HG02938 (cell line): Measurements from ENCODE around the gene PRMT7.
A peak's percentile ranks its signal among the peaks of the same experiment; 100 is the strongest.

ENCODE experiments used
- ATAC-seq: cut with Tn5 transposase; IDR thresholded peaks from one replicate; pipeline ENCODE4 v1.9.1; 2021; ENCODE audit warnings: mild to moderate bottlenecking, moderate library complexity; ENCODE audit not compliant: unreplicated experiment

The PRMT7 gene

GRCh38 chr16:68345958-68346635 lies 35.3 kb downstream of the PRMT7 start:
- ATAC-seq: no peak

- no peak for ATAC-seq
These were observed 36.2 kb downstream of the PRMT7 start for GRCh38 chr16:68346892-68347480.

DNA sequence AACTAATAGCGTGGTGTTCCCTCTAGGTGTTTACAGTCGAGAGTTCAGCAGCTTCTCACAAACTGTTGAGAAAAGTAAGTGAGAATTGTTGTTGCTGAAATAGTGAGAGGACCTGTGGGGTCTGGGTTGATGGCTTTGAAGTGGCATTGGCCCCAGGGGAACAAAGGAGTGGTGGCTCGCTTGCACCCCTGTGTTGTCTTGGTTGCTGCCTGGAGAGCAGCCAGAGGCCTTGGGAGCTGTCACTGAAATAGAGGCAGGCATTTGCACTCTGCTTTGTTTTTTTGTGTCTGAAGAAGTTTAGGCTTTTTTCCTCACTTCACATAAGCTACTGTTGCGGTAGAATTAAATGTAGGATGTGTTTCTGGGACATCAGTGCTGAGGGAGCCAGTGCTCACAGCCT lies 36.8 kb downstream of the PRMT7 start:
- no peak for ATAC-seq

DNA sequence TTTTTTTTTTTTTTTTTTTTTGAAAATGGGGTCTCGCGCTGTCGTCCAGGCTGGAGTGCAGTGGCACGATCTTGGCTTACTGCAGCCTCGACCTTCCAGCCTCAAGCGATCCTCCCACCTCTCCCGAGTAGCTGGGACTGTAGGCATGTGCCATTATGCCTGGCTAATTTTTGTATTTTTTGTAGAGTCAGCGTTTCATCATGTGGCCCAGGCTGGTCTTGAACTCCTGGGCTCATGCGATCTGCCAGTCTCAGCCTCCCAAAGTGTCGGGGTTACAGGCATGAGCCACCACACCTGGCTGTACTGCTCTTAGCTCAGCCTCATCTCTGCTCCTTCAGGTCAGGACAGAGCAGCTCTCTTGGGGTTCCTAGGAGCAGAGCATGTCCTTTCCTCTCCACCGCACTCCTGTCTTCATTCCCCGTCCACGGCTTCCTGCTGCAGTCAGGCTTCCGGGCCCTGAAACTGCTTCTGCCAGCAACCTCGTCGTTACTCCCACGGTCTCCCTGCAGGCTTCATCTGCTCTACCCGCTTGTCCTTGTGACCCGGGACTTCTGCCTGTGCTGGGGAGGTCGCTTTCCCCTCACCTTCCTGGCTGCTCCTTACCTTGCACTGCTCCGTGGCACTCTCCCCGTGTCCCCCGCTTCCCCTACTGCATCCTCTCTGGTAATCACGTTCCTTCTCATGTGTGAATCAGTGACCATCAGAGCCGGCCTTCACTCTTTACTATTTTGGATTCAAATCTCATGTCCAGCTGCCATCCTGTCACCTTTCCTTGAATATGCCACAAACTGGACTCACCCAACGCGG lies 38.0 kb downstream of the PRMT7 start:
- ATAC-seq: no peak

GRCh38 chr16:68349838-68350410 lies 39.1 kb downstream of the PRMT7 start:
- ATAC-seq: no peak

DNA sequence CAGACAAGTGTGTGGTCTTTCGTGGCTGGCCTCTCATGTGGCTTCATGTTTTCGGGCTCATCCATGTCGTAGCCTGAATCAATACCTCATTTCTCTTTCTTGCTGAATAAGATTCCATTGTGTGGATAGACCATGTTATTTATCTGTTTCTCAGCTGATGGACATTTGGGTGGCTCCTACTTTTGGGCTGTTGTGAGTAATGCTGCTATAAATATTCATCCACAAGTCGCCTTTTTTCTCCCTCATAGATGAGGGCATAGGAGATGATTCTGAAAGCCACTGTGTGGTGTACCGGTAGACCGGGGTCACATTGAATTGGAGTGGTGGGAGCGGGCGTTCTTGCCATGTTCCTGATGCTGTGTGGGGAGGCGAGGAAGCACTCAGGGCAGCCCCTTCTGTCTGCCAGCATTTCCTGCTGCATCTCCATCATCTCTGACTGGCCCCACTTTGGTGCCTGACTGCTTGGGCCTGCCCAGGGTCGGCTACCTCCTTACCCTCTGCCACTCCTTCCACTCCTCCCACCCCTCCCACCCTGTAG lies 40.1 kb downstream of the PRMT7 start:
- no peak for ATAC-seq

- no peak for ATAC-seq
These were observed 40.6 kb downstream of the PRMT7 start for GRCh38 chr16:68351463-68351862.

- no peak for ATAC-seq
These were observed 41.2 kb downstream of the PRMT7 start for GRCh38 chr16:68351991-68352431.

DNA sequence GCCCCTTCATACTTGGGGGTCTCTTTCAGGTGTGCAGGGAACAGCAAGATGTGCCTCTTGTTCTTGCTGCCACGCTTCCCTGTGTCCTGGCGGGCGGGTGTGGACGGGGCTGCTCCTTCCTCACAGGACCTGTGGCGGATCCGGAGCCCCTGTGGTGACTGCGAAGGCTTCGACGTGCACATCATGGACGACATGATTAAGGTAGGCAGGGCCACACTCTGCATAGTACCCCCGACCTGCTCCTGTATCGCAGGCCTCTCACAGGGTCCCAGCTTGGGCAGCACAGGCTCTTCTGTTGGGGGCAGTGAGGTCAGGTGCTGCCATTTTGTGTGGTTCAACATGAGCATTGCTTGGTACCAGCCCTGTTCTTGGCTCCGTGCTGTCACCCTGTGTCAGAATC lies 42.5 kb downstream of the PRMT7 start:
- no peak for ATAC-seq

GRCh38 chr16:68354816-68355215 lies 44.0 kb downstream of the PRMT7 start:
- ATAC-seq: no peak

DNA sequence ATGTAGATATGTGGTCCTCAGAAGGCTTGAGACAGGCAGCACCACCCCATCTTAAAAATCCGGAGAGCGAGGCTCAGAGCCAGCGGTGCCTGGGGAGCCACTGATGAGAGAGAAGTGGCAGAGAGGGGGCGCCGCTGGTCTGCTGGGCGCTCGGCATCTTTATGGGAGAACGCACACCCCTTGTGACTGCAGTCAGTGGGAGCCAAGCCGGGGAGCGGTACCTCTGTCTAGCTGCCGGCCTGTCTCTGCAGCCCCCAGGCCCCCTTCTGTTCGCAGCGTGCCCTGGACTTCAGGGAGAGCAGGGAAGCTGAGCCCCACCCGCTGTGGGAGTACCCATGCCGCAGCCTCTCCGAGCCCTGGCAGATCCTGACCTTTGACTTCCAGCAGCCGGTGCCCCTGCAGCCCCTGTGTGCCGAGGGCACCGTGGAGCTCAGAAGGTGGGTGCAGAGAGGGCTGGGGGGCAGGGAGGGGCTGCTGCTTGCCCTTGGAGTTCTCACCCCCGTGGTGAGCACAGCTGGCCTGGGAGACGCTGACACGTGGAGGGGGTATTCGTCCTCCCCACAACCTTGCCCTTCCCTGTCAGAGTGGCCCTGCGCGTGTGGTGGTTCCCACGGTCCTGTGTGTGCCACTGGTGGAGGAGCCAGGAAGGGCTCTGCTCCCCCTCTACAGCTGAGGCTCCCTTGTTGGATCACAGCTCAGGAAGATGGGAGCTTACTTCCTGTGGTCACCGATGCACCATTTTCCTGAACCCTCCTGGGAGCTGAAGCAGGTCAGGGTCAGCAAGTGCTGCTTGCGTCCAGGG lies 44.8 kb downstream of the PRMT7 start:
- no peak for ATAC-seq

- peak; percentile 73 for ATAC-seq
These were observed 45.6 kb downstream of the PRMT7 start for GRCh38 chr16:68356249-68356918.

- ATAC-seq: peak; percentile 5
These were observed 46.1 kb downstream of the PRMT7 start for GRCh38 chr16:68356919-68357286.

GRCh38 chr16:68357521-68357922 lies 46.7 kb downstream of the PRMT7 start:
- ATAC-seq: no peak

GRCh38 chr16:68357923-68358322 lies 47.1 kb downstream of the PRMT7 start:
- ATAC-seq: no peak

DNA sequence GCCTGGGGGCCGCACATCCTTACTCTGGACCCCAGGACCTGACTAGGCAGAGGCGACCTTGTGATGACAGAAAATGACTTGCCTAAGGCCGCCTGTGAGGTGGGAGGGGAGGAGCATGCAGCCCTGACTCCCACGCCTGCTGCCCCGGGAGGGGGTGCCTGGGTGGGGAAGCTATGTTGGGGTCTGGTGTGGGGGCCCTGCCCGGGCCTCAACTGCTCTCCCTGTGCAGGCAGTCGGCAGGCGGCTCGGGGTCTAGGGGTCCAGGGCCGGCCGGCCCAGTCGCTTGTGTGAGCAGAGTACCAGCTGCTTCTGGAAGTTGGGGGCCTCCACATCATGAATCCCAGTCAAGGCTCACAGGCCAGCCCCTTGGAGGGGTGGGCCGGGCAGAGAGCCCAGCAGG lies 48.1 kb downstream of the PRMT7 start:
- ATAC-seq: no peak

- ATAC-seq: no peak
These were observed 48.8 kb downstream of the PRMT7 start for GRCh38 chr16:68359398-68360191.

DNA sequence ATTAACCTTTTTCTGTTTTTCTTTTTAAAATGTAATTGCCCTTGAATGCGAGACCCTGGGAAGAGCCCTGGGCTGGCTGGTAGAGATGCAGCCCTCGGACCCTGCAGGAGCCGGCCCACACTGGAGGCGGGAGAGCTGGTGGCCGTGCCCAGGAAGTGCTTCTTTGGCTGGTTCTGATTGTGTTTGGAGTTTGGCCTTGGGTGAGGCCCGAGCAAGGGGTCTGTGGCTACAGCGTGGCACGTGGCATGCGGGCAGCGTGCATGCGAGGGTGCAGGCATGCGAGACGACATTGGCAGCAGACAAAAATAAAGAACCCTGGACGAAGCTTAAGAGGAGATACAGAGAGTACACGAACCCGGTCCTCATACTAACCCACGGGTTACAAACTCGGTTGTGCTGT lies 49.7 kb downstream of the PRMT7 start:
- no peak for ATAC-seq

DNA sequence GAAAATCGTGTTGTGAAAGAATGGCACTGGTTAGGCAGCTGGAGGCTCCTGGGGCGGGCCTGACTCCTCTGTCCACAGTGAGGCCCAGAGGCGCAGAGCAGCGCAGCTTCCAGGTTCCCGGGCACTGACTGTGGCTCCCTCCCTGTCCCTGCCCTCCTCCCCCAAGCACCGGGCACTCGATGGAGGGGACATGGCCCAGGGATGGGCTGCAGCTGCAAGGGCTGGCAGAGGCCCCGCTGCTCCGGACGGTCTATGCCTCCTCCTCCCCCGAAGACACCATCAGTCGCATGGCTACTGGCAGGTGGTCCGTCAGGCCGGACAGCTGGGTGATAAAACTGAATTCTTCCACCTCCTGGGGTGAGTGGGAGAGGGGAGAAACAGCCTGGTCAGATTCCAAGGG lies 50.1 kb downstream of the PRMT7 start:
- ATAC-seq: no peak
